Epithelial cell of proximal tubule (primary cell): ENCODE measurements around the gene INPPL1. TPM values are rescaled to one million over a fixed set of nuclear protein-coding genes. Genes with fewer than 3 reads are reported as not detected.

Source experiments
- DNase-seq: peaks from one replicate; pipeline ENCODE4 v3.0.0-alpha.2; 2011; ENCODE audit warnings: low read depth
- H3K4me3 ChIP-seq: 2 replicates; pipeline ENCODE4 v1.5.1; 2011; ENCODE audit warnings: low read depth, mild to moderate bottlenecking, low read length
- total RNA-seq: library from RNA; depleted of rRNA; stranded (reverse); fragments of >200 nt; gene quantifications from 2 replicates; pipeline ENCODE4 v1.2.3, GENCODE V29; 2015
- TF ChIP-seq, protein P1 (sequence below): conservative IDR thresholded peaks from 2 replicates; pipeline ENCODE4 v1.5.1; 2012; ENCODE audit warnings: low read depth, mild to moderate bottlenecking, low read length

INPPL1 gene
- total RNA-seq, 1 donor from 2014 or later: 73.2 TPM

- TF ChIP-seq, protein P1, sequence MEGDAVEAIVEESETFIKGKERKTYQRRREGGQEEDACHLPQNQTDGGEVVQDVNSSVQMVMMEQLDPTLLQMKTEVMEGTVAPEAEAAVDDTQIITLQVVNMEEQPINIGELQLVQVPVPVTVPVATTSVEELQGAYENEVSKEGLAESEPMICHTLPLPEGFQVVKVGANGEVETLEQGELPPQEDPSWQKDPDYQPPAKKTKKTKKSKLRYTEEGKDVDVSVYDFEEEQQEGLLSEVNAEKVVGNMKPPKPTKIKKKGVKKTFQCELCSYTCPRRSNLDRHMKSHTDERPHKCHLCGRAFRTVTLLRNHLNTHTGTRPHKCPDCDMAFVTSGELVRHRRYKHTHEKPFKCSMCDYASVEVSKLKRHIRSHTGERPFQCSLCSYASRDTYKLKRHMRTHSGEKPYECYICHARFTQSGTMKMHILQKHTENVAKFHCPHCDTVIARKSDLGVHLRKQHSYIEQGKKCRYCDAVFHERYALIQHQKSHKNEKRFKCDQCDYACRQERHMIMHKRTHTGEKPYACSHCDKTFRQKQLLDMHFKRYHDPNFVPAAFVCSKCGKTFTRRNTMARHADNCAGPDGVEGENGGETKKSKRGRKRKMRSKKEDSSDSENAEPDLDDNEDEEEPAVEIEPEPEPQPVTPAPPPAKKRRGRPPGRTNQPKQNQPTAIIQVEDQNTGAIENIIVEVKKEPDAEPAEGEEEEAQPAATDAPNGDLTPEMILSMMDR: no peak
- no peak for DNase-seq
- peak overlapping the region; percentile 91 for H3K4me3 ChIP-seq
Measured at GRCh38 chr11:72225411-72225951, 914 bp downstream of the INPPL1 start.

DNA sequence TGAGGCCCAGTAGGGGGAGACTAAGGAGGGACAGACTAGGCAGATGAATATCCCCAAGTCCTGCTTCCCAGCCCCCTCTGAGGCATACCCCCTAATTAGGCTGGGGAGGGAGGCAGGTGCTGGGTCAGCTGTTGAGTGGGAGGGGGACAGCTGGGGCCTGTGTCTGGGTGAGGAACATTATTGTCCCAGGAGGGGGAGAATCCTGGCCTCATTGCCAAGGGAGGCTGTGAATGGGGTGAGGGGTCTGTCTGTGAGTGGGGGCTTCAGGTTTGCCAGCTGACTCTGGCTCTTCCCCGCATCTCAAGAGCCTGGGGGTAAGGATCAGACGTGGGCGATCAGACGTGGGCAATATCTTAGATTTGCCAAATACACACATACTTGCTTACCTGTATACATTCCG is 2.1 kb downstream of the INPPL1 start:
- TF ChIP-seq, protein P1: no peak
- no peak for DNase-seq
- H3K4me3 ChIP-seq: no peak overlapping the region

DNA sequence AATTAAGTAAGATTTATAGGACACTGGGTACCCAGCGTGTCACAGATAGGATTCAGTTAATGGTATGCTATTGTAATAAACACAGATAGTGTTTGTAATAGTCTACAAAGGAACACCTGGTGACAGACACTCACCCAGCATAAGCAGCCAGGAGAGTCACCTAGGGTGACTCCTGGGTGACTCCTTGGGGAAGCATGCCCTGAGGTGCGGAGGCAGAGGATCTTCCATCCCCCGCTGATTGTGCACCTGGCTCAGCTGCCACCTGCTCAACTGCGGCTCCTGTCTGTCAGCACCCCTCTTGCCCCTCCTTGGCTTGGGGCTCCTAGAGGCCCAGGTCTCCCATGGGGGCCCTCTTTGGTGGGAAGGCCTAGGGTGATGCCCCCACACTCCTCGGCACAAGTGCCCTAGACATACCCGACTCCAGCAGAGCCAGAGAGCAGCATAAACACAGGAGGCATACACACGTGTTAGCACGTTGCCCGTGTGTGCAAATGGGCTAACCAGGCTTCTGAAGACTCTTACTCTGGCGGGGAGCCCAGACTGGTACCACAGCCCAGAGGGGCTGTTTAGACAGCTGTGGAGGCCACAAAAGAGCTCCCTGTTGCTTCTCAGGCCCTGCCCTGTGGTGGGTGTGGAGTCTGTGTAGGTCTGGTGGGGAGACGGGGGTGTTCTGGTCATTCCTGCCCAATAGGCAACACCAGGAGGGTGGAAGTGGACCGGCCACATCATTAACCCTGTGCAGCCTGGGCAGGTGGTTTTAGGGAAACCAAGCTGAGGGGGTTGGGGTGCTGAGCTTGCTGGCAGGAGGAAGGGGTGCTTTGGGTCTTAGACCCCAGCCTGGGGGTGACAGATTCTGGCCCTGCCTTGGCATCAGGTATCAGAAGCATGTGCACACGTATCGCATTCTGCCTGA is 3.0 kb downstream of the INPPL1 start:
- TF ChIP-seq, protein P1: no peak
- DNase-seq: no peak
- no peak overlapping the region for H3K4me3 ChIP-seq

DNA sequence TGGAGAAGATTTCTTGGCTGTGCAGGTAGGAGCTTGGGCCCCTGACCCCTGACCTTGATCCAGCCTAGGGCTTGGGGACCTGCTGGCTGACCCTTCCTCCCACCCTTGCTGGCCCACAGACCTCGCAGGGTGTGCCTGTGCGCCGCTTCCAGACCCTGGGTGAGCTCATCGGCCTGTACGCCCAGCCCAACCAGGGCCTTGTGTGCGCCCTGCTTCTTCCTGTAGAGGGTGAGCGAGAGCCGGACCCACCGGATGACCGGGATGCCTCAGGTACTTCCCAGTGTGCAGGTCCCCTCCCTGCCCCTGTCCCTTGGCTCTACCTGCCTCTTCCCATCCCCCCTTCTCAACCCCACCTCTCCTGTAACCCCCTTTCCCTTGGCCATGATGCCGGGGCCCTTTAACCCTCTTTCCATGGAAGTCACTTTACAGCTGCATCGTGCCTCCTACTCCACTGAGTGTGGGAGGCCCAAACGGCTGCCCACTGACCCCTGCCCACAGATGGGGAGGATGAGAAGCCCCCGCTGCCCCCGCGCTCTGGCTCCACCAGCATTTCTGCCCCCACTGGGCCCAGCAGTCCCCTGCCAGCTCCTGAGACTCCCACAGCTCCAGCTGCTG is 3.8 kb downstream of the INPPL1 start:
- no peak for DNase-seq
- TF ChIP-seq, protein P1: no peak
- no peak overlapping the region for H3K4me3 ChIP-seq

DNA sequence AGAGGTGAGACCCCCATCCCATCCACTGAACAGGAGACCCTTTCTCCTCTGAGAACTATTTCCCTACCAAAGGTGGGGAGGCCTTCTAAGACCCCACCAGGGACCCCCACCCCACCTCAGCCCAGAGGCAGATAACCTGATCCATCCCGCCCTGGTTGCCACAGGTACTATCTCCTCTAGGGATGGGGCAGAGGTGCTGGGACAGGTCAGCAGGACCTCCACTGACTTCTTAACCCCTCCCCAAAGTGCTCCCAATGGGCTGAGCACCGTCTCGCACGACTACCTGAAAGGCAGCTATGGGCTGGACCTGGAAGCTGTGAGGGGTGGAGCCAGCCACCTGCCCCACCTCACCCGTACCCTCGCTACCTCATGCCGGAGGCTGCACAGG is 4.3 kb downstream of the INPPL1 start:
- TF ChIP-seq, protein P1: no peak

GRCh38 chr11:72229336-72229924 is 4.9 kb downstream of the INPPL1 start:
- H3K4me3 ChIP-seq: no peak overlapping the region
- TF ChIP-seq, protein P1: no peak
- DNase-seq: no peak

More for the DNA sequence above, 4.3 kb downstream of the INPPL1 start:
- H3K4me3 ChIP-seq: no peak overlapping the region
- DNase-seq: no peak
